Stimulated activated CD8-positive, alpha-beta memory T cell treated with anti-CD3 and anti-CD28 coated beads, Interleukin-12 subunit alpha, Interleukin-12 subunit beta, amount 100 ng/mL, for 24 hours (primary cell): Measurements from ENCODE around the gene SUPT5H.

Source experiments
- DNase-seq: peaks from one replicate; pipeline ENCODE4 v3.0.0-alpha.2; 2020; ENCODE audit errors: extremely low read depth

SUPT5H gene

GRCh38 chr19:39409208-39410016 lies 36.0 kb upstream of the SUPT5H start:
- no peak for DNase-seq

GRCh38 chr19:39410017-39410830 lies 35.2 kb upstream of the SUPT5H start:
- no peak for DNase-seq

- no peak for DNase-seq
Measured at GRCh38 chr19:39410831-39411080, 34.6 kb upstream of the SUPT5H start.

GRCh38 chr19:39411081-39411831 lies 34.1 kb upstream of the SUPT5H start:
- no peak for DNase-seq

- peak; percentile 78 for DNase-seq
Measured at GRCh38 chr19:39411832-39412099, 33.6 kb upstream of the SUPT5H start.

GRCh38 chr19:39412100-39412866 lies 33.1 kb upstream of the SUPT5H start, which contains the start of gene PLEKHG2:
TSS of gene PLEKHG2 (plus strand) at chr19:39412669. CDS start at chr19:39414087, 1,418 bp downstream.
- peak; percentile 90 for DNase-seq

GRCh38 chr19:39412867-39413271 lies 32.5 kb upstream of the SUPT5H start:
- DNase-seq, result no peak

GRCh38 chr19:39413272-39413910 lies 32.0 kb upstream of the SUPT5H start:
- DNase-seq, result no peak

GRCh38 chr19:39413911-39414608 lies 31.3 kb upstream of the SUPT5H start:
- DNase-seq, result no peak

- no peak for DNase-seq
Measured at GRCh38 chr19:39415111-39416046, 30.0 kb upstream of the SUPT5H start.

- DNase-seq, result no peak
Measured at GRCh38 chr19:39416152-39417120, 28.9 kb upstream of the SUPT5H start.

- no peak for DNase-seq
Measured at GRCh38 chr19:39417463-39418181, 27.8 kb upstream of the SUPT5H start.

GRCh38 chr19:39419003-39419402 lies 26.4 kb upstream of the SUPT5H start:
- no peak for DNase-seq

GRCh38 chr19:39420769-39421168 lies 24.6 kb upstream of the SUPT5H start:
- DNase-seq, result no peak

- DNase-seq, result no peak
Measured at GRCh38 chr19:39422020-39422419, 23.4 kb upstream of the SUPT5H start.

GRCh38 chr19:39423258-39424086 lies 21.9 kb upstream of the SUPT5H start:
- DNase-seq, result no peak

GRCh38 chr19:39424934-39425333 lies 20.4 kb upstream of the SUPT5H start:
- DNase-seq, result no peak
